22Rv1 (cell line): Measurements from ENCODE around the gene DENND5A.
"Not testable (repeated sequence)": the region's sequence is repeated elsewhere in the genome, so short reads cannot be mapped to it uniquely, and the experiment has no call there.

Experiments
- H3K27ac ChIP-seq: fragments of 450-650 bp; 2 replicates; pipeline ENCODE4 v1.5.1; 2017
- CTCF ChIP-seq: fragments of 450-650 bp; IDR thresholded peaks from 2 replicates; pipeline ENCODE4 v1.5.1; 2017; ENCODE audit warnings: mild to moderate bottlenecking
- ZFX ChIP-seq: fragments of 450-650 bp; IDR thresholded peaks from 2 replicates; pipeline ENCODE4 v1.6.1; 2017; ENCODE audit warnings: antibody characterized with exemption, borderline replicate concordance

Gene DENND5A

GRCh38 chr11:9263840-9264315 is 1.3 kb downstream of the DENND5A start:
- TF ChIP-seq CTCF (no peak), ZFX (no peak)
- H3K27ac ChIP-seq: peak overlapping the region; percentile 65; the same call in 1 of the 2 replicates

GRCh38 chr11:9260838-9261146 is 4.4 kb downstream of the DENND5A start:
- H3K27ac ChIP-seq: not testable (repeated sequence)

DNA sequence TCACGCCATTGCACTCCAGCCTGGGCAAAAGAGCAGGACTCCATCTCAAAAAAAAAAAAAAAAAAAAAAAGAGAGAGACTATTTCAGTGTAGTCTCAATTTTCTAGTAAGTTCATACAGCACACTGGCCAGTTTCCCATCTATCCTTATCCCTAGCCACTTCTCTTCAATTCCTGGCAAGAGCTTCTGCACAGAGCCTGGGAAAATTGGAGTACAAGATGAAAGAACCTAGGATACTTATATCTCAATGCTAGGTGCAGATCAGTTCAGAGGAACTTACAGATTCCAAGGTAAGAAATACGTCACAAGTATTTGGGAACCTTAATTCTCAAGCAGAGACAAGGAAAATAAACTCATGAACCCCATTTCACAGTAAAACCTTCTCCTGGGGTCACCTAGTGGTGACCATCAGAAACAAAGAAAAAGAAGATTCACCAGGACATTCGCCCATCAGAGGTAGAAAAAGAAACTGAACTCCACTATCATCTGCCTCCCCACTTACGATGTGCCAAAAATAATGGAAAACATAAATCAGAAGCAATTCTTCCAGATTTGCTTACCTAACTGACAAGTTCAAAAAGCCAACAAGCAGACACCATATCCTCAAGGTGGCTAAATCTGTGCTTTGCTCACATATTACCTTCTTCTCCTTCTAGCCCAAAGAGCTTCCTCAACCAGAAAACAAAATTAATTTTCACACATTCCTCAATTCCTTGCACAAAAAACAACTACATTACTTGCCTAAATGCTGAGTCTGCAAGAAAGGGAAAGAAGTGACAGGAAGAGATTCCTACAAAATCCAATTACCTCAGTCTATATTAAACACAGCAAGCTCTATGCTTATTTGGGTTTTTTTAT is 4.9 kb downstream of the DENND5A start:
- TF ChIP-seq ZFX (no peak), CTCF (no peak)
- H3K27ac ChIP-seq: no peak overlapping the region

GRCh38 chr11:9258279-9258678 is 6.9 kb downstream of the DENND5A start:
- H3K27ac ChIP-seq: not testable (repeated sequence)

DNA sequence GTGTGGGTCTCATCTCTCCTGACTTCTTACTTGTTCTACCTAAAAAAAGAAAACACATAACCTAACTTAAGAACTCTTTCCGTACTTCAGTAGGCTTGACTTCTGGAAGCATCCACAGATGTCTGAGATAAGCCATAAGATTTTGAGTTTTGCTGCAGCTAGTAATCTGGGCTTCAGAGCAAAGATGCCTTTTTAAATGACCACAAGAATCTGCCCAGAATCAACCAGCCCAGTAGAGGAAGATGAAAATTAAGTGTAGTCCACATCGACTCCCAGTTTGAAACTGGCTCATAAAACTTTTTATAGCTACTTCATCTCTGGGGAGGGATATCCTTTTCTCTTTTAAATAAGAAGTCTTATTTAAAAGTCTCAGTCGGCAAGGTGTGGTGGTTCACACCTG is 10.7 kb downstream of the DENND5A start:
- no peak overlapping the region for H3K27ac ChIP-seq
- TF ChIP-seq CTCF: no peak
- TF ChIP-seq ZFX: no peak

DNA sequence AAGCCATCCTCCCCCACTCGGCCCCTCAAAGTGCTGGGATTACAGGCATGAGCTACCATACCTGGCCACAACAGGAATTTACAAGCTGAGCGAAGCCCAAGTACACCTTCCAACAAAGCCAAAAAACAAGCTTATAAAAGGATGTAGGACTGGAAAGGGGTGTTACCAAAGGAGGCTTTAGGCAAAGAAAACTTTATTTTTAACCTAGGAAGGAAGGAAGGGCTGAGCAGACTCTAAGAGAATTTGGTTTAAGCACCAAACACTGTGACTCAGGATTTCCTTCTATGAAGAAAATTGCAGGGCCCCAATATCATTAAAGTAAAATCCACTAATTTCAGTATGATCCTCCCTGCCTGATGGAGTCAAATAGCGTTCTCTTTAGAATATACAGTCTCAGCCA is 12.1 kb downstream of the DENND5A start:
- TF ChIP-seq CTCF (no peak), ZFX (no peak)
- no peak overlapping the region for H3K27ac ChIP-seq

- TF ChIP-seq ZFX (no peak), CTCF (no peak)
Measured at GRCh38 chr11:9251311-9251710, 13.8 kb downstream of the DENND5A start.

DNA sequence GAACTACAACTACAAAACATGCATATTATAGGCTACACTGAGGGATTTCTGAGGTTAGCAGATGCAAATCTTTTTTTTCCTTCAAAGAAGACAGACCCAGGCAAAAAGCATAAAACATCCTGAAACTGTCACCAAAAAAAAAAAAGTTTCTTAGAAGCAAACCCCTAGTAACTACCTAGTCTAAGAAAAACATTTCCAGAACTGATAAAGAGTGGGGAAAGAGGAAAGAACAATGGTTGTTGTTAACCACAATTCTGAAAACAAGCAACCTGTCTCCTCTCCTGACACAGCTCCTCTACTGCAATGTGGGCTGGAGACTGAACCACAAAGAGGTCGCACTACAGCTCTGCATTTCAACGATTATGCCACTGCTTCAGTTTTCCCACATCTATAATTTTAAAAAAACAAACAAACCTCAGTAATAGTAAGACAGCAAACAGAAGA is 15.0 kb downstream of the DENND5A start:
- TF ChIP-seq ZFX (no peak), CTCF (no peak)
- H3K27ac ChIP-seq: no peak overlapping the region

More at GRCh38 chr11:9251311-9251710, 13.8 kb downstream of the DENND5A start:
- no peak overlapping the region for H3K27ac ChIP-seq
